SU-DHL-6 (cell line): Measurements from ENCODE around the gene MIER3.

ENCODE experiments used
- CTCF ChIP-seq: fragments of 200-600 bp; sonication (generic); IDR thresholded peaks from one replicate; pipeline ENCODE4 v1.5.1; 2017; ENCODE audit warnings: antibody characterized with exemption, mild to moderate bottlenecking, low read length, moderate library complexity; ENCODE audit not compliant: insufficient read depth, poor library complexity, severe bottlenecking
- EZH2phosphoT487 ChIP-seq: fragments of 200-600 bp; sonication (generic), shearing (Covaris generic); conservative IDR thresholded peaks from 2 replicates; pipeline ENCODE4 v1.6.1; 2018; ENCODE audit warnings: mild to moderate bottlenecking, antibody characterized with exemption, low read length, moderate library complexity, mixed read lengths

- TF ChIP-seq CTCF = no peak
- no peak for TF ChIP-seq EZH2phosphoT487
These were observed 11.3 kb upstream of the MIER3 start for GRCh38 chr5:56963246-56963645.
